ENCODE results near the gene RND1. TPM values are rescaled to one million over a fixed set of nuclear protein-coding genes. Genes with fewer than 3 reads are reported as not detected.

The RND1 gene
- total RNA-seq, 1 donor from 2014 or later: 0.85 TPM

- no peak for DNase-seq (ENCODE audit: low spot score in 2 of 2)
- H3K4me1 ChIP-seq: no peaks in the 10 kb centered on the region
- no peak overlapping the region for H3K4me3 ChIP-seq
- no peaks in the 10 kb centered on the region for H3K9me3 ChIP-seq
- H3K27ac ChIP-seq: no peak overlapping the region
- no peaks in the 10 kb centered on the region for H3K27me3 ChIP-seq
- H3K36me3 ChIP-seq: peaks cover 64 to 88% of the 10 kb centered on the region in 2 donors
- intact Hi-C loops (cut with DNase I): no loop called here
- no peak for TF ChIP-seq CTCF (IDR thresholded peaks at IDR 0.05)
These were observed 36.7 kb downstream of the RND1 start for GRCh38 chr12:48828841-48829575.

GRCh38 chr12:48828293-48828692, 37.4 kb downstream of the RND1 start:
- intact Hi-C loops (cut with DNase I): no loop called here
- TF ChIP-seq CTCF (IDR thresholded peaks at IDR 0.05): no peak
- no peaks in the 10 kb centered on the region for H3K4me1 ChIP-seq
- DNase-seq (ENCODE audit: low spot score in 2 of 2): no peak
- H3K27ac ChIP-seq: no peak overlapping the region
- H3K36me3 ChIP-seq: peaks cover 57 to 82% of the 10 kb centered on the region in 2 donors
- no peaks in the 10 kb centered on the region for H3K9me3 ChIP-seq
- no peak overlapping the region for H3K4me3 ChIP-seq
- no peaks in the 10 kb centered on the region for H3K27me3 ChIP-seq

- H3K4me1 ChIP-seq: no peaks in the 10 kb centered on the region
- DNase-seq (ENCODE audit: low spot score in 2 of 2): no peak
- no peaks in the 10 kb centered on the region for H3K27me3 ChIP-seq
- no peak overlapping the region for H3K27ac ChIP-seq
- H3K9me3 ChIP-seq: no peaks in the 10 kb centered on the region
- peaks cover 50 to 75% of the 10 kb centered on the region in 2 donors for H3K36me3 ChIP-seq
- no peak for TF ChIP-seq CTCF (IDR thresholded peaks at IDR 0.05)
- intact Hi-C loops (cut with DNase I): no loop called here
- H3K4me3 ChIP-seq: no peak overlapping the region
These were observed 38.1 kb downstream of the RND1 start for GRCh38 chr12:48827513-48828096.

- no peaks in the 10 kb centered on the region for H3K27me3 ChIP-seq
- no peak overlapping the region for H3K4me3 ChIP-seq
- intact Hi-C loops (cut with DNase I): no loop called here
- DNase-seq (ENCODE audit: low spot score in 2 of 2): no peak
- H3K4me1 ChIP-seq: no peaks in the 10 kb centered on the region
- no peak overlapping the region for H3K27ac ChIP-seq
- H3K36me3 ChIP-seq: peaks cover 44 to 69% of the 10 kb centered on the region in 2 donors
- no peaks in the 10 kb centered on the region for H3K9me3 ChIP-seq
- no peak for TF ChIP-seq CTCF (IDR thresholded peaks at IDR 0.05)
These were observed 38.6 kb downstream of the RND1 start for GRCh38 chr12:48827026-48827425.

GRCh38 chr12:48826209-48826855, 39.3 kb downstream of the RND1 start:
- H3K9me3 ChIP-seq: no peaks in the 10 kb centered on the region
- H3K36me3 ChIP-seq: peaks cover 37 to 62% of the 10 kb centered on the region in 2 donors
- H3K27me3 ChIP-seq: no peaks in the 10 kb centered on the region
- no peak for TF ChIP-seq CTCF (IDR thresholded peaks at IDR 0.05)
- no peak overlapping the region for H3K27ac ChIP-seq
- intact Hi-C loops (cut with DNase I): no loop called here
- H3K4me3 ChIP-seq: no peak overlapping the region
- H3K4me1 ChIP-seq: no peaks in the 10 kb centered on the region
- no peak for DNase-seq (ENCODE audit: low spot score in 2 of 2)
